ENCODE results near the gene MKLN1.
A peak's percentile ranks its signal among the peaks of the same experiment; 100 is the strongest.
"Not testable (repeated sequence)": the region's sequence is repeated elsewhere in the genome, so short reads cannot be mapped to it uniquely, and the experiment has no call there.

MKLN1 gene

DNA sequence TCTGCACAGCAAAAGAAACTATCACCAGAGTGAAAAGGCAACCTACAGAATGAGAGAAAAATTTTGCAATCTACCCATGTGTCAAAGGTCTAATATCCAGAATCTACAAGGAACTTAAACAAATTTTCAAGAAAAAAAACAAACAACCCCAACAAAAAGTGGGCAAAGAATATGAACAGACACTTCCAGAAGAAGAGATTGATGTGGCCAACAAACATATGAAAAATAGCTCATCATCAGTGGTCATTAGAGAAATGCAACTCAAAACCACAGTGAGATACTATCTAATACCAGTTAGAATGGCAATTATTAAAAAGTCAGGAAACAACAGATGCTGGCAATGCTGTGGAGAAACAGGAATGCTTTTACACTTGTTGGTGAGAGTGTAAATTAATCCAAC lies 7.1 kb upstream of the MKLN1 start:
- no peak for DNase-seq

DNA sequence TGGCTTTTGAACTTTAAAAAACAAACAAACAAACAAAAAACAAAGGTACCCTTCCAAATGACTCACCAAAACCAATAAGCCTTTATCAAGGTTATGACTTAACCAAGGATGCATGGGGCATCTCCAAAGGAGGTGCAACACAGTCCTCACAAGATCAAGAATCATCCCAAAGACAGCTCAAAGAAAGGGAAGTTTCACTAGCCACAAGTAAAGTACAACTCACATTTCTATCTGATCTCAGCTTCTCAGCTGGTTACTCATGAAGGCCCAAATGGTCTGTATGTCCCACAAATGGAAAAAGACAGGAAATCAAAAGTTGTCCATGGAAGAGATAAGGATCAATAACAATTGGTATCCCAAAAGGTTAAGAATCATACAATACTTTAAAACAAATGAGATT lies 6.0 kb upstream of the MKLN1 start:
- DNase-seq = no peak

DNA sequence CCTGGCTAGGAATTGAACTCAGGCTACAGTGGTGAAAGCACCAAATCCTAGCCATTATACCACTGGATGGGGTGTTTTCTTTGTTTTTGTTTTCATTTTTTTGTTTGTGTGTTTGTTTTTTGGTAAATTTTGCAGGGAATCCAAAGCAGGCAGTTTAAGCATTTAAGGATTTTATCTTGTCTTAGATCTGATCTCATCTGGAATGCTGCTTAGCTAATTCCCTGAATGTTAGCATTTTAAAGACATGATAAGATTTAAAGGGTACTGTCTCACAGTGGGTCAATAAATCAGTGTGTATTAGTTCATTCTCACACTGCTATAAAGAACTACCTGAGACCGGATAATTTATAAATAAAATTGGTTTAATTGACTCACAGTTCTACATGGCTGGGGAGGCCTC lies 5.6 kb upstream of the MKLN1 start:
- DNase-seq = no peak

DNA sequence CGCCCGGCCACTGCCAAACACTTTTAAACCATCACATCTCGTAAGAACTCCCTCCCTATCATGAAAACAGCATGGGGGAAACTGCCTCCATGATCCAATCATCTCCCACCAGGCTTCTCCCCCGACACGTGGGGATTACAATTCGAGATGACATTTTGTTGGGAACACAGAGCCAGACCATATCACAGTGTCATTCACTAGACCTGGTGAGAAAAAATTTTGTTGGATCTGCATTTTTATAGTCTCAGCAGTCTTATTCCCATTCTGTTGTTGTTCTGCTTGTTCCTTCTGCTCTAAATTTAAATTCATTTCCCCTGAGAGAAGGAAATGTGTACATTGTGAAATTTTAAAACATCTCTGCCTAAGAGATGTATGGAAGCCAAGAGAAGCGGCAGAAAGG lies 4.8 kb upstream of the MKLN1 start:
- DNase-seq = no peak

DNA sequence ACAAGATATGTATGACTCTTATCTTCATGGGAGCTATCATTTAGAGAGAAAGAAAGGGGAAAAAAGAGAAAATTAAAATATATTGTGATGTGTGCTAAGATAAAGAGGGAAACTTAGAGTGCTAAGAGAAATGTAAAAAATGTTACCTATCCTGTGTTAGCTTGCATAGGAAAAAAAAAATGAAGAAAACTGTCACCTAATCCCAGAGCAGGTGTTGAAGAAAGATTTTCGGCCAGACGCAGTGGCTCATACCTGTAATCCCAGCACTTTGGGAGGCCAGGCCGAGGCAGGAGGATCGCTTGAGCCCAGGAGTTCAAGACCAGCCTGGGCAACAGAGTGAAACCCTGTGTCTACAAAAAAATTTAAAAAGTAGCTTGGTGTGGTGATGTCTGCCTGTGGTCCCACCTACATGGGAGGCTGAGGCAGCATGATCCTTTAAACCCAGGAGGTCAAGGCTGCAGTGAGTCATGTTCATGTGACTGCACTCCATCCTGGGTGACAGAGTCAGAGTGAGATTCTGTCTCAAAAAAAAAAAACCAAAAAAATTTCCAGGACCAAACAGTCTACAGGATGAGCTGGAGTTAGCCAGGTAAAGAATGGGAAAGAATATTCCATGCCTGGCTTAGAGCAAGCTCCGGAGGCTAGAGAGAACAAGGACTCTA lies 2.4 kb upstream of the MKLN1 start:
- no peak for DNase-seq

DNA sequence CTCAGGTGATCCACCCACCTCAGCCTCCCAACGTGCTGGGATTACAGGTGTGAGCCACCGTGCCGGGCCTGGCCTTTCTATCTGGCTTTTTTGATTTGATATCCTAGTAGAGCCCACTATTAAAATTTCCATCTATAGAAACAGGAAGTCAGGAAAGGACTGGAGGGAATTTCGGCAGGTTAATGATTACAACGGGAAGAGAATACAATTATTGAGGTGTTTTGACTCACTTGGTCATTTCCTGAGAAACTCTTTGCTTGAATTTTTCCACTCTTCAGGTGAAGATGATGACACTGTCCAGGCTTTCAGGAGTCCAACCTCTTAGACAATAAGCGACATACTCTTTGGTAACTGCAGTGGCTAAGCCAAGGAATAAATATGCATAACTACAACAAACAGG lies 1.1 kb upstream of the MKLN1 start:
- DNase-seq = no peak

DNA sequence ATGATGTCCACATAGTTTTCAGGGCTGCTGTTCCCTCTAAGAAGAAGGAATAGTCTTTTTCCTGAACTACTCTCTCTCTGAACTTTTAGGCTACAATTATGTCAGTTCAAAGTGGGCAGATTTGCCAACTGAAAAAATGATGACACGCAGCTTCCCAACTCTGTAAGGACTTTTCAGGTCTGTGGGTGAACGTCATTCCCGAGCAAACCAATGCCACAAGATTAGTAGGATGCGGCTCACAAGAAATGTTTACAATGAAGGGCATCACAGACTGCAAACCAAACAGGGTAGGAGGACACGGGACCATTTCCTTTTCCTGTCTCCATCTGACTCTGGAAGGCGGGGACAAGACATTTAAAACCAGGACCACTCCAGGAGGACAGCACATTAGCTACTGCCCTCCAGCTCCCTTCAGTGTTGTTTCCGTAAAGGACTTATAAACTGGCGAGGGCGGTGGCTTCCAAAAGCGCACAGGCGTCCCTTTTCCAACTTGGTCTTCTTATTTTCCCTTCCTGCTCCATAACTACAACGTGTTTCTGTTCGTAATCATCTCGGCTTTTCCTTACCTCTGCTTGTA lies 539 bp upstream of the MKLN1 start:
- DNase-seq = peak; percentile 22

DNA sequence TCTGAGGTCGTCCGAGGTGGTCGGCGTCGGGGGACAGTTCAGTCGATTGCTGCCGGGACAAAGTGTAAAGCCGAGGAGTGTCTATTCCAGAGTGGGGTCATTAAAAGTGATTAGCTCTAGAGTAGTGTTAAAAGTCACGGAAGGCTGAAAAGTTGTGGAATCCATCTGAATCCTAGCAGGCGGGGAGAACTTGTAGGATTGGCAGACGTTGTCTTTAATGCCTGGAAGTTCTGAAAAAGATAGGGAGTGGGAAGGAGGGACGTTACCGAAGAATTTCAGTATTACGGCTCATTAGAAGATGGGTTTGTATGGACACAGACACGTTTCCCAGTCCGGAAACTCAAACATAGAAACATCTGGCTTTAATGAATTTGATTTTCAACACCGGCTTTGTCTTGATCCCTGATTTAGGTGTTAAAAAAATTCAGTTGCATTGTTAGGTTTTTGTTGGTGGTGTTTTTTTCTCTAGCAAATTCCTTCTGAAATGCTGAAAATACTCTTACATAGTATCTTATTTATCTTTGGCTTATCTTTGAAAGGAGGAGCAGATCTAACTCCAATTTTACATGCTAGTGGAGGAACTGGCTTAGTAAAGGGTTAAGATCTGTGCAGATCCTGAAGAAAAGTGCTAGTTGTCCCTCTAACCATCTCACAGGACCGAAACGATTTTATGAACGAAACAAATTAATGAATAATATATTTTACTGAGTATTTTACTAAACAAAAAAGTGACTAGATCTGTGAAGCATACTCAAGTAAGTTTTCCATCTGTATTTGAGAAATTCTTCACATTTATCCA lies 900 bp downstream of the MKLN1 start:
- no peak for DNase-seq

DNA sequence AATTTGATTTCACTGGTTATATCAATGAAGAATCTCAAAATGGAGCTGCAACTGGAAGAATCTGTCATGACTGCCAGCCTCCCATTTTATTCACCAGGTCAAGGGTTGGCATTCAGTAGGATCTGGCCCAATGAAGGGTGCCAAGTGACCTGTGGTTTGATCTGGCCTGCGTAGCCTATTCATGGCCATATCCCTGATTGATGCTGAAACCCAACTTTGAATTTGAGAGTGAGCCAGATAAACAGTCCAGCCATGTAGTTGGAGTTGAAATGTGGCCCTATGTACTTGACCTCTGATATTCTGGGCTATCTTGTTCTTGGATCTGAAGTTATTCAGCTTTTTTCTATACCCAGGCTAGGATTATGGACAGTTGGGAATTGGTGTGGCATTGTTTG lies 1.5 kb downstream of the MKLN1 start:
- DNase-seq = no peak

DNA sequence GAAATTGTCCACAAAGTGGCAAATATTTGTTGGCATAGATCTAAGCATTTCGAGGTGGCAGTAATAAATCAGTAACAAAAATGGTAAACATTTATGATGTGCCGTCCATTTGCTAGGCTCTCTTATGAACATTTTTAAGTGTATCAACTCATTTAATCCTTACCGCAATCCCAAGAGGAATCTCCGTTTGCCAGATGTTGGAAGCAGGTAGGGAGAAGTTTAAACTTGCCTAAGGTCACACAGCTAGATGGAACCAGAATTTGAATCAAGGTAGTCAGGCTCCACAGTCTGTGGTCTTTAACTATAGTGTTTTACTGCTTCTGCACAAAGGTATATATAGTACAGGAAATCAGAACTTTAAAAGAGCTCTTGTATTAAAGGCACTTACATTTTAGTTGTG lies 2.6 kb downstream of the MKLN1 start:
- no peak for DNase-seq

DNA sequence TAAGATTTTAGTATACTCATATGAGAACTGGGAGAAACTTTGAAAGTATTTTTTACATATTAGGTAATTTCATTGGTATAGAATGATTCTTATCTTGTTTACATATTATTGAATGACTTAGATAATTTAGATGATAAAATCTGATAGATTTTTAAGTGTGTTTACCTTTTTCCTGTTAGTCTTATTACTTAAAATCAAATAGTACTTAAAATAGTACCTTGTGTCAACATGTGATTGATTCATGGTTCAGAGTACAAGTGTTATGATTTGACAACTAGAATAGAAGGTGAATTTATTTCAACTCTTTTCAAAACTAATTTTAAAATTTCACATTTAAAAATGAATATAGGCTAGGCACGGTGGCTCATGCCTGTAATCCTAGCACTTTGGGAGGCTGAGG lies 4.1 kb downstream of the MKLN1 start:
- DNase-seq = no peak

DNA sequence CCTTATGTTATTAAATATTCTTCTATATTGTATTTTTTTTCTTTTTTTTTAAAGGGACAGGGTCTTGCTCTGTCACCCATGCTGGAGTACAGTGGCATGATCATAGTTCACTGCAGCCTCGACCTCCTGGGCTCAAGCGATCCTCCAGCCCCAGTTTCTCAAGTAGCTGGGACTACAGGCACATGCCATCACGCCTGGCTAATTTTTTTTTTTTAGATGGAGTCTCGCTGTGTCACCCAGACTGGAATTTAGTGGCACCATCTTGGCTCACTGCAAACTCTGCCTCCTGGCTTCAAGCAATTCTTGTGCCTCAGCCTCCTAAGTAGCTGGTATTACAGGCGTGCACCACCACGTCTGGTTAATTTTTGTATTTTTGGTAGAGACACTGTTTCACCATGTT lies 5.1 kb downstream of the MKLN1 start:
- not testable (repeated sequence) for DNase-seq

DNA sequence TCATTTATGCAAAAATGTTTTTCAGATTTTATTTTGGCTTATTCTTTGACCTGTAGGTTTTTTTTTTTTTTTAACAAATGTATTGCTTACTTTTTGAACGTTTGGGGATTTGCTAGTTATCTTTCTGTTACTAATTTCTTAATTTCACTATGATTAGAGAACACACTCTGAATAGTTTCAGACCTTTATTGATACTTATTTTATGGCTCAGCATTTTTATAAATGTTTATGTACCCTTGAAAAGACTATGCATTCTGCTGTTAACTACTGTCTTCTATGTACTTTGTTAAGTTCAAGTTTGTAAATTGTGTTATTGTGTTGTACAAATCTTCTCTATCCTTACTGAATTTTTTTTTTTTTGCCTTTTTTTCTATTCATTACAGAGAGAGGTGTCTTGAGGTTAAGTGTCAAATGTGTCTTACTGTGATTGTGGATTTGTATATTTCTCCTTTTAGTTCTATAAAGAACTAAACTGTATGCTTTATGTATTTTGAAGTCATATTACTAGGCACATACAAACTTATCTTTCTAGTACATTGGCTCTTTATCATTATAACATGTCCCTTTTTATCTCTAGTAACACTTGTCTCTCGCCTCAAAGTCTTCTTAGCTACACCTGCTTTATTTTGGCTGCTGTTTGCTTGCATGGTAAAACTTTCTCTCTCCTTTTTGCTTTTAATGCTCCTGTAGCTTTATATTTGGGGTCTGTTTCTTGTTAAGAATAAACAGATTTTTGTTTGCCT lies 8.1 kb downstream of the MKLN1 start:
- no peak for DNase-seq

DNA sequence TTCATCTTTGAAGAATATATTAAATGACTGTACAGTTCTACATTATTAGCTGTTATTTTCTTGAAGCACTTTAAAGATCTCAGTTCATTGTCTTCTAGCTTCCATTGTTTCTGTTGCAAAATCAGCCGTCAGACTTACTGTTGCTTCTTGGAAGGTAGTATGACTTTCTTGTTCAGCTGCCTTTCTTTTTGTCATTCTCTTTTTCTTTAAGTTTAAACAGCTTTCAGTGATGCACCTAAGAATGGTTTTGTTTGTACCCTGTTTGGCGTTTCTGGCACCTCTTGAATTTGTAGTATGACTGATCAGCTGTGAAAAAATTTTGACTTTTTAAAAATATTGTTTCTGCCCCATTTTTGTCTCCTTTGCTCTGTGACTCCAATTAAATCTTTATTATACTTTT lies 9.3 kb downstream of the MKLN1 start:
- no peak for DNase-seq

DNA sequence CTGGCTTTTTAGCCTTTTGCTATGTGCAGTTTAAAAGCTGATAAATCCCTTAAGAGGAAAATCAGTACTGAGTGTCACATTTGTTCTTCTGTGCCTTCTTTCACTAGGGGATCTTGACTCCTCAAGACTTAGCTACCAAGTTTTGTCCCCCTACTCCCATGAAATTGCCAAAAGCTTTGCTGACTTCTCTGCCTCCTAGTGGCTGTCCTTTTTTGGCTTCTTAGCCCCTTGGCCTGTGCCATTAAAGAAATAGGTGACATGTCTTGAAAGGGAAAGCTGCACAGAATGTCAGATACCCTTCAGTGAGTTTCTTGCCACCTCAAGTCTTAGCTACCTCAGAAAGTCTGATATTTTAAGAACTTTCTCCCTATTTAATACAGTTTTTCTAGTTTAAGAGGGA lies 10.5 kb downstream of the MKLN1 start:
- no peak for DNase-seq

DNA sequence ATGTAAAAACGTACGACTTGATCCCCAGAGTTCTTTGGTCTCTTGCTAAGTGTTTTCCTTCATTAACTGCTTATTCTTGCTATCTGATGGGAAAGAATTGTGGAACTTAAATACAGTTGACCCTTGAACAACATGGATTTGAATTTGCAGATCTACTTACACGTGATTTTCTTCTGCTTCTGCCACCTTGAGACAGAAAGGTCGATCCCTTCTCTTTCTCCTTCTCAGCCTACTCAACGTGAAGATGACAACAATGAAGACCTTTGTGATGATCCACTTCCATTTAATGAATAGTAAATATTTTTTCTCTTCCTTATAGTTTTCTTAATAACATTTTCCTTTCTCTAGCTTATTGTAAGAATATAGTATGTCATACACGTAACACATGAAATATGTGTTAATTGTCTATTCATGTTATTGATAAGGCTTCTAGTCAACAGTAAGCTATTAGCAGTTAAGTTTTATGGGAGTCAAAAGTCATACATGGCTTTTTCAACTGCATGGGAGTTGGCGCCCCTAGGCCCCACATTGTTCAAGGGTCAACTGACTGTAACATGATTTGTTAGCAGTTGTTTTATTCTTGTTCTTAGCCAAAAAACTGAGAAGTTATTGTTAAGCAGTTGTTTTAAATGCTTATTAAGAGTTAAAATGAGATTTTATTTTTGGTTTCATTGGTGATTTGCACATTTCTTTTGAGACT lies 11.2 kb downstream of the MKLN1 start:
- no peak for DNase-seq

DNA sequence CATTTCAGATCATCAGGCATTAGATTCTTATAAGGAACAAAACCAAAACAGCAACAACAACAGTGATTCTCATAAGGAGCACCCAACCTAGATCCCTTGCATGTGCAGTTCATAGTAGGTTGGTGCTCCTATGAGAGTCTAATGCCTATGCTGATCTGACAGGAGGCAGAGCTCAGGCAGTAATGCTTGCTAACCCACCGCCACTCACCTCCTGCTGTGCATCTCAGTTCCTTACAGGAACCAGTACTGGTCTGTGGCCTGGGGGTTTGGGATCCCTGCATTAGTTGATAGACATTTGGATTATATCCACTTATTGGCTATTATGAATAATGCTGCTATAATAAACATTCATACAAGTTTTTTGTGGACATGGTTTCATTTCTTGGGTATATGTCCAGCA lies 14.0 kb downstream of the MKLN1 start:
- no peak for DNase-seq

DNA sequence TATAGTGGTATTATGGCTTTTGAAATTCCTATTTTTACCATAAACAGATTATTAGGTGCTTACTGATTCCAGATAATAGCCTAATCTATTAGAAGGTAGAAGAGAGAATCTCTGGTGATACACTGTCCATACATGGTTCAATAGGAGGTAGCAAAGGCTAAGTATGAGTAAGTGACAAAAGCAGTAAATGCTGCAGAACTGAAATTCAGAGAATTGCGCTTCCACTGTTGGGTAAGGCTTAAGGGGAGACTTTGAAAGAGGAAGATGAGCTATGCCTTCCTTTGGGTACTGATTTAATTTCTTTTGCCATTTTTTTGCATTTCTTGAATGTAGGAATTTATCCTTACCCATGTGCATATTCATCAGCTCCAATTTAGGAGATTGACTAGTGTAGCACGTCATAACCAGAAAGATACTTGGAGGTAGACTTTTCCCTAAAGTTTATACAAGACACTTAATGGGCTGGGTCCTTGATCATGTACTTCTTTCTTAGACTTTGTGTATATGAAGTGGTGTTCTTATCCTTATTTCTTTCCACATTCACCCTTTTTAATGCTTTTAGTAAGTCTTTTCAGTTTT lies 15.3 kb downstream of the MKLN1 start:
- DNase-seq = no peak

DNA sequence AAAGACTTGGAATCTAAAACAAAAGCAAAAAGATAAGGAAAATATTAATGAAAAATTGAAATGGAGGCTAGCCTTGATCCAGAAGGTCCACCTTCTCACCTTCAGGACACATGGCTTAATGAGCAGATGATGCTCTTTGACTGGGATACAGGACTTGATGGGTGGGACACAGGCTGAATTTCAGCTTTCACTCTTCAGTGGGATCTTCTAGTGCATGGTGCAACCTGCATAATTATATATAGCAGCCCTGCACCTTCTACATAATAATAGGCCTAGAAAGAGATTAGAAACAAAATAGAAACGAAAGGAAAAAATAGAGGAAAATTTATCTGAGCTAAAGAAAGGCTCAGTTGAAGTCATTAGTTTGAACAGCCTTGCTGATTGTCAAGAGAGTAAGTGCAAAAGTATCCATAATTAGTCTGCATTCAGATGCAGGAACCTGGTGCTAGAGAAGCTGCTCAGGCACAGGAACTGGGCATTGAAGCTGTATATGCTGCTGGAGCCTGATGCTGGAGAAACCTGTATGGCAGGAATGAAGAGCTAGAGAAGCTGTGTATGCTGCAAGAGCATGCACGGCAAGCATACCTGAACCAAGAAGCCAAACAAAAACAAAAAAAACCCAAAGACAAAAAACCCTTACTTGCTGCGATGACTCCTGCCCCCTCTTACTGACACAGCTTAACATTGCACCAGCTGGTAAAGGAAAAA lies 19.4 kb downstream of the MKLN1 start:
- DNase-seq = no peak

DNA sequence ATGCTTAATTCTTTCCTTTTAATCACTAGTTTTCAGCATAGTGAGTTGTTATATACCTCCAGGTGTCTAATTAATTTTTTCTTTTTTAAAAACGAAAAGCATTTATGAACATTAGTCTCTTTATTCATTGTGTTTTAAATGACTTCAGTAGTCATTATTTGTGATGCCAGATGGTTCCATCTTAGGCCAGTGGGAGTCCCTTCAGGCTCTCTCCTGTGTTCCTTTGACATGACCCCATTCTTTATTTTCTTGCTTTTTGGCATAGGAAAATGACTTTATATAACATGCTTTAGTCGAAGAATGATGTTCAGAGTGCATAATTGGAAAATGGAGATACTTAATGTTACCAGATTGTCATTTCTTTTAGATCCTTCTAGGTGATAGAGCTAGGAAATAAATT lies 24.4 kb downstream of the MKLN1 start:
- DNase-seq = no peak

DNA sequence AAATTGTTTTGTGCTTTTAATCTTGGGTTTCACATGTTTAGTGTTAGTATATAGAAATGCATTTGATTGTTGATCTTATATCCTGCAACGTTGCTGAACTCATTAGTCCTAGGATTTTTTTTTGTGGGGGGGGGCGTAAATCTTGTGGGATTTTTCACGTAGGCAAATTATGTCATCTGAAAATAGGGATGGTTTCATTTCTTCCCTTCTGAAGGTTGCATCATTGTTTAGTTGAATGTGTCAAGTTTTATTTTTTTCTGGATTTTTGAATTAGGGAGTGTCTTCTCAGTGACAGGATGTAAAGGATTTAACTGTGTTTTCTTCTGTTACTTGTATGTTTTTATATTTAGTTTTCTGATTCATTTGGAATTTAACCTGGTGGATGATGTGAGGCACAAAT lies 26.7 kb downstream of the MKLN1 start:
- DNase-seq = no peak
